H1 (cell line): ENCODE measurements around the gene CNN3. TPM values are rescaled to one million over a fixed set of nuclear protein-coding genes. Genes with fewer than 3 reads are reported as not detected.

Source experiments
- CTCF ChIA-PET: fragments of 300-600 bp; sonication (Branson Sonifier 250); formaldehyde crosslinking; loops from one replicate; lab custom pipeline; 2021; ENCODE audit not compliant: partially characterized antibody; lab: Charles Lee
- POLR2A ChIA-PET: fragments of 300-600 bp; sonication (Branson Sonifier 250); formaldehyde crosslinking; loops from one replicate; lab custom pipeline; 2021; ENCODE audit warnings: inconsistent platforms; ENCODE audit not compliant: partially characterized antibody; lab: Charles Lee
- DNase-seq, 2 experiments: peaks; one replicate each; pipeline versions ENCODE4 v3.0.0 to v3.0.0-alpha.2; 2010 to 2022; ENCODE audit warnings: low spot score in 2 of 2, low read depth in 1 of 2, mixed read lengths in 1 of 2
- FAIRE-seq: peaks from 2 replicates; lab custom pipeline; 2011; peaks lifted over from hg19 to GRCh38; lab: Jason Lieb, UNC
- H2AFZ ChIP-seq: 2 replicates; pipeline ENCODE4 v1.8.1; 2012; ENCODE audit warnings: low read length, inconsistent platforms
- H2AK5ac ChIP-seq: 2 replicates; pipeline ENCODE4 v1.6.1; 2013; ENCODE audit warnings: low read depth, low read length
- H2BK120ac ChIP-seq: replicated peaks from 2 replicates; pipeline ENCODE3; 2013; ENCODE audit warnings: low read depth, low read length, inconsistent platforms
- H2BK12ac ChIP-seq: 2 replicates; pipeline ENCODE4 v1.6.1; 2013; ENCODE audit warnings: low read depth, low read length
- H2BK15ac ChIP-seq: 2 replicates; pipeline ENCODE4 v1.6.1; 2013; ENCODE audit warnings: low read length
- H2BK20ac ChIP-seq: 2 replicates; pipeline ENCODE4 v1.6.1; 2013; ENCODE audit warnings: low read length
- H2BK5ac ChIP-seq: 2 replicates; pipeline ENCODE4 v1.6.1; 2013; ENCODE audit warnings: low read depth, low read length
- H3K14ac ChIP-seq: 2 replicates; pipeline ENCODE4 v1.6.1; 2013; ENCODE audit warnings: inconsistent platforms; ENCODE audit not compliant: insufficient read length
- H3K18ac ChIP-seq: 2 replicates; pipeline ENCODE4 v1.6.1; 2013; ENCODE audit warnings: low read length; ENCODE audit errors: extremely low read depth
- H3K23ac ChIP-seq: 2 replicates; pipeline ENCODE4 v1.6.1; 2013; ENCODE audit warnings: inconsistent platforms; ENCODE audit not compliant: insufficient read length
- H3K23me2 ChIP-seq: 2 replicates; pipeline ENCODE4 v1.6.1; 2013; ENCODE audit warnings: low read depth, low read length
- H3K27ac ChIP-seq: 2 replicates; pipeline ENCODE4 v1.6.1; 2011; ENCODE audit warnings: low read depth, low read length, inconsistent platforms
- H3K27me3 ChIP-seq, 4 experiments: replicated peaks in 1 of 4; 1 replicate in 1 of 4; 2 replicates in 3 of 4; pipeline versions ENCODE4 v1.6.1 to v1.8.1; 2011 to 2013; ENCODE audit warnings: low read length in 3 of 4, mild to moderate bottlenecking in 3 of 4, inconsistent platforms in 2 of 4, mixed read lengths in 2 of 4, moderate library complexity in 1 of 4; ENCODE audit not compliant: control insufficient read depth in 3 of 4, insufficient read depth in 3 of 4; ENCODE audit errors: extremely low read depth in 1 of 4
- H3K36me3 ChIP-seq, 4 experiments: 2 replicates each; pipeline versions ENCODE4 v1.6.1 to v1.8.1; 2011 to 2013; ENCODE audit warnings: mild to moderate bottlenecking in 4 of 4, low read length in 3 of 4, moderate library complexity in 2 of 4, control low read depth in 1 of 4, inconsistent platforms in 1 of 4; ENCODE audit not compliant: insufficient read depth in 4 of 4, control insufficient read depth in 2 of 4
- H3K4ac ChIP-seq: replicated peaks from 2 replicates; pipeline ENCODE3; 2013; ENCODE audit warnings: low read length, low read depth, mixed read lengths, inconsistent platforms; ENCODE audit not compliant: insufficient read length
- H3K4me1 ChIP-seq, 4 experiments: replicated peaks in 1 of 4; 1 replicate in 1 of 4; 2 replicates in 3 of 4; pipeline versions ENCODE4 v1.6.1 to v1.8.1; 2011 to 2013; ENCODE audit warnings: low read length in 3 of 4, inconsistent platforms in 2 of 4, mixed read lengths in 1 of 4; ENCODE audit not compliant: insufficient read depth in 4 of 4, control insufficient read depth in 3 of 4
- H3K4me2 ChIP-seq, 2 experiments: 2 replicates each; pipeline versions ENCODE4 v1.6.1 to v1.8.1; 2011 to 2013; ENCODE audit warnings: low read depth in 2 of 2, low read length in 2 of 2, control low read depth in 1 of 2, inconsistent platforms in 1 of 2, mild to moderate bottlenecking in 1 of 2; ENCODE audit not compliant: insufficient read depth in 1 of 2
- H3K4me3 ChIP-seq, 4 experiments: fragments of 200-600, 300-600 bp in 1 of 4; sonication (generic), shearing (Covaris generic), sonication (Bioruptor Twin) in 1 of 4; 2 replicates each; pipeline versions ENCODE4 v1.5.1 to v1.8.1; 2011 to 2016; ENCODE audit warnings: low read length in 4 of 4, low read depth in 3 of 4, control low read depth in 2 of 4, inconsistent platforms in 2 of 4, mild to moderate bottlenecking in 2 of 4, mixed read lengths in 1 of 4, moderate library complexity in 1 of 4; ENCODE audit not compliant: insufficient read depth in 2 of 4; ENCODE audit errors: extremely low read depth in 1 of 4
- H3K56ac ChIP-seq: replicated peaks from 2 replicates; pipeline ENCODE3; 2013; ENCODE audit warnings: low read depth, mild to moderate bottlenecking, mixed read lengths, low read length, inconsistent platforms; ENCODE audit not compliant: insufficient read length
- H3K79me1 ChIP-seq: 2 replicates; pipeline ENCODE4 v1.6.1; 2013; ENCODE audit warnings: low read depth, low read length, control low read depth
- H3K79me2 ChIP-seq, 2 experiments: 2 replicates each; pipeline versions ENCODE4 v1.6.1 to v1.8.1; 2012 to 2013; ENCODE audit warnings: low read length in 2 of 2, mild to moderate bottlenecking in 2 of 2, inconsistent platforms in 1 of 2; ENCODE audit not compliant: insufficient read depth in 2 of 2, control insufficient read depth in 1 of 2
- H3K9ac ChIP-seq, 4 experiments: replicated peaks in 1 of 4; 1 replicate in 1 of 4; 2 replicates in 3 of 4; pipeline versions ENCODE4 v1.6.1 to v1.8.1; 2011 to 2013; ENCODE audit warnings: low read depth in 3 of 4, low read length in 3 of 4, control low read depth in 2 of 4, mild to moderate bottlenecking in 2 of 4, moderate library complexity in 2 of 4, inconsistent platforms in 1 of 4; ENCODE audit errors: extremely low read depth in 1 of 4
- H3K9me3 ChIP-seq, 2 experiments: 2 replicates each; pipeline versions ENCODE4 v1.6.1 to v1.8.1; 2012 to 2013; ENCODE audit warnings: mild to moderate bottlenecking in 2 of 2, moderate library complexity in 2 of 2, control low read depth in 1 of 2, inconsistent platforms in 1 of 2, low read depth in 1 of 2, low read length in 1 of 2, mixed read lengths in 1 of 2; ENCODE audit not compliant: insufficient read depth in 2 of 2
- H4K20me1 ChIP-seq, 2 experiments: replicated peaks in 1 of 2; 2 replicates each; pipeline versions ENCODE3 to v1.8.1; 2011 to 2013; ENCODE audit warnings: inconsistent platforms in 2 of 2, low read length in 2 of 2, mild to moderate bottlenecking in 1 of 2; ENCODE audit not compliant: insufficient read depth in 2 of 2, control insufficient read depth in 1 of 2
- H4K5ac ChIP-seq: 2 replicates; pipeline ENCODE4 v1.6.1; 2013; ENCODE audit warnings: low read length, low read depth, mixed read lengths, inconsistent platforms; ENCODE audit not compliant: insufficient read length
- H4K8ac ChIP-seq: 2 replicates; pipeline ENCODE4 v1.8.0; 2013; ENCODE audit warnings: mild to moderate bottlenecking, moderate library complexity, low read length, inconsistent platforms; ENCODE audit not compliant: insufficient read depth; ENCODE audit errors: extremely low read depth
- H4K91ac ChIP-seq: replicated peaks from 2 replicates; pipeline ENCODE3; 2013; ENCODE audit warnings: low read length, mixed read lengths, inconsistent platforms; ENCODE audit not compliant: insufficient read length
- ASH2L ChIP-seq: fragments of 200-600, 300-600 bp; sonication (generic); IDR thresholded peaks from one replicate; pipeline ENCODE4 v1.7.1; 2017; ENCODE audit warnings: low read length
- HDAC2 ChIP-seq, 2 experiments: fragments of 300-600 bp in 1 of 2; sonication (generic) in 1 of 2; IDR thresholded peaks; 2 replicates each; pipeline ENCODE4 v1.6.1; 2011 to 2012; ENCODE audit warnings: low read depth in 2 of 2, low read length in 2 of 2, mild to moderate bottlenecking in 2 of 2, moderate library complexity in 2 of 2, borderline replicate concordance in 1 of 2, inconsistent platforms in 1 of 2
- HDAC6 ChIP-seq: IDR thresholded peaks from one replicate; pipeline ENCODE4 v1.7.1; 2012; ENCODE audit warnings: low read depth, mild to moderate bottlenecking, inconsistent platforms, low read length, moderate library complexity
- JUN ChIP-seq: IDR thresholded peaks from 2 replicates; pipeline ENCODE4 v1.6.1; 2011; ENCODE audit warnings: low read depth, mild to moderate bottlenecking, improper control_type of control experiment, low read length
- KDM4A ChIP-seq: IDR thresholded peaks from one replicate; pipeline ENCODE4 v1.7.1; 2012; ENCODE audit warnings: low read depth, mild to moderate bottlenecking, moderate library complexity, low read length, inconsistent platforms; ENCODE audit not compliant: severe bottlenecking
- WGBS, 2 experiments: shearing (Covaris generic) in 1 of 2; methylation state at CpG; one replicate each; pipeline versions ENCODE4 v1.1.6 to v1.1.7; 2013 to 2015; ENCODE audit warnings: low lambda C conversion rate in 2 of 2, mixed read lengths in 2 of 2, inconsistent platforms in 1 of 2, low coverage in 1 of 2, missing lambda C conversion rate in 1 of 2; ENCODE audit not compliant: insufficient replicate concordance in 2 of 2, insufficient coverage in 1 of 2, insufficient read length in 1 of 2; ENCODE audit errors: extremely low coverage in 1 of 2, missing lambda C conversion rate in 1 of 2; 5-methylcytosine and 5-hydroxymethylcytosine counted together
- polyA plus RNA-seq, 7 experiments: library from polyadenylated mRNA; depleted of rRNA in 3 of 7; stranded (reverse) in 5 of 7; unstranded in 2 of 7; fragments of >200 nt in 5 of 7; fragments of 200-250 nt in 2 of 7; gene quantifications; 1 replicate in 5 of 7; 2 replicates in 1 of 7; 4 replicates in 1 of 7; pipeline versions ENCODE4 v1.2.1 to v1.2.3, GENCODE V29; 2011 to 2013; ENCODE audit warnings: missing spikeins in 2 of 7, mixed read lengths in 2 of 7
- total RNA-seq: library from RNA; stranded (reverse); fragmentation: NEBNext Ultra II Directional; extraction: Animal tissue kit (Norgen Biotek cat#: 25700); gene quantifications from 2 replicates; pipeline ENCODE4 v1.2.1, GENCODE V29; 2021

The CNN3 gene
- total and polyA plus RNA-seq, 2 of the 8 experiments (the other 6 are each of a cell fraction or from before 2014, with no cell fraction given): 134 to 266 TPM

- H3K79me1 ChIP-seq: no peaks in the 10 kb centered on the region
- WGBS, 2 experiments: 39% methylated on average over 2 of the region's 2 CpGs; no CpG with 5 or more reads in 1 of the 2 experiments
- H3K4ac ChIP-seq: no peak overlapping the region
- no peak overlapping the region for H3K9ac ChIP-seq
- H3K27ac ChIP-seq: no peak overlapping the region
- POLR2A ChIA-PET: interaction anchor here (0.8 to 1.3 kb wide), 2 partner anchors 63 to 181 kb away, joined by 3 to 4 read pairs; no protein-coding TSS in a partner anchor
- H3K79me2 ChIP-seq: no peaks in the 10 kb centered on the region
- no peak overlapping the region for H2BK5ac ChIP-seq
- no peak overlapping the region for H4K91ac ChIP-seq
- H4K8ac ChIP-seq: no peak overlapping the region
- H4K20me1 ChIP-seq: no peaks in the 10 kb centered on the region
- H3K27me3 ChIP-seq: no peaks in the 10 kb centered on the region
- H3K4me1 ChIP-seq: peaks cover 2 to 34% (median 27%) of the 10 kb centered on the region in 4 experiments
- no peak overlapping the region for H2BK120ac ChIP-seq
- FAIRE-seq: no peak
- no peak overlapping the region for H3K14ac ChIP-seq
- no peaks in the 10 kb centered on the region for H3K9me3 ChIP-seq
- H3K23ac ChIP-seq: no peak overlapping the region
- H2BK15ac ChIP-seq: no peak overlapping the region
- no peak overlapping the region for H2AFZ ChIP-seq
- TF ChIP-seq JUN (no peak), HDAC6 (no peak), ASH2L (no peak), HDAC2 (IDR thresholded peaks at IDR 0.05; ENCODE audit: borderline replicate concordance in 1 of 2, low read depth in 2 of 2, low read length in 2 of 2) (no peak), KDM4A (no peak)
- TF ChIP-seq, all 59 proteins: peak for 0
- Histone ChIP-seq H3K4me3 (no peak overlapping the region), H2BK12ac (peak overlapping the region; percentile 29; the same call in 1 of the 2 replicates), H3K4me2 (peak overlapping the region in 1 of 2 experiments; percentile 74; a peak in 2 of 4 replicates), H2BK20ac (0 out of 2 replicates have a peak overlapping the region, but pooled peaks have one; percentile 67), H3K36me3 (no peaks in the 10 kb centered on the region), H3K56ac (no peak overlapping the region), H3K23me2 (no peaks in the 10 kb centered on the region), H4K5ac (no peak overlapping the region), H2AK5ac (no peak overlapping the region), H3K18ac (0 out of 2 replicates have a peak overlapping the region, but pooled peaks have one; percentile 5)
- CTCF ChIA-PET: interaction anchor here (0.9 to 5.5 kb wide), 4 partner anchors 8 to 33 kb away, joined by 3 to 45 read pairs (median 6); no protein-coding TSS in a partner anchor
- DNase-seq: no peak
Observed at GRCh38 chr1:94862718-94863117, 64.2 kb downstream of the CNN3 start.
